HEK293 (cell line): Measurements from ENCODE around the gene GUCA1A.
A peak's percentile ranks its signal among the peaks of the same experiment; 100 is the strongest.

Source experiments
- HIC1 ChIP-seq: fragments of 450-650 bp; formaldehyde crosslinking; IDR thresholded peaks from 2 replicates; pipeline ENCODE4 v1.5.1; 2016; ENCODE audit warnings: missing biosample characterization, missing genetic modification characterization
- KLF1 ChIP-seq: fragments of 450-650 bp; formaldehyde crosslinking; IDR thresholded peaks from 2 replicates; pipeline ENCODE4 v1.5.1; 2016; ENCODE audit warnings: missing biosample characterization, missing genetic modification characterization
- PRDM10 ChIP-seq: fragments of 450-650 bp; formaldehyde crosslinking; IDR thresholded peaks from 2 replicates; pipeline ENCODE4 v1.5.1; 2016; ENCODE audit warnings: missing biosample characterization, missing genetic modification characterization
- PRDM2 ChIP-seq: fragments of 450-650 bp; formaldehyde crosslinking; IDR thresholded peaks from 2 replicates; pipeline ENCODE4 v1.5.1; 2016; ENCODE audit warnings: missing biosample characterization, missing genetic modification characterization, borderline replicate concordance
- WT1 ChIP-seq: fragments of 450-650 bp; formaldehyde crosslinking; IDR thresholded peaks from 2 replicates; pipeline ENCODE4 v1.5.1; 2016; ENCODE audit warnings: missing biosample characterization, missing genetic modification characterization
- ZBTB1 ChIP-seq: fragments of 450-650 bp; formaldehyde crosslinking; IDR thresholded peaks from 2 replicates; pipeline ENCODE4 v1.5.1; 2016; ENCODE audit warnings: missing biosample characterization, missing genetic modification characterization
- ZBTB6 ChIP-seq: fragments of 450-650 bp; formaldehyde crosslinking; IDR thresholded peaks from 2 replicates; pipeline ENCODE4 v1.5.1; 2017; ENCODE audit warnings: missing biosample characterization, missing genetic modification characterization
- ZFP41 ChIP-seq: fragments of 450-650 bp; formaldehyde crosslinking; IDR thresholded peaks from 2 replicates; pipeline ENCODE4 v1.5.1; 2016; ENCODE audit warnings: missing biosample characterization, missing genetic modification characterization, borderline replicate concordance
- ZNF10 ChIP-seq: fragments of 450-650 bp; formaldehyde crosslinking; IDR thresholded peaks from 2 replicates; pipeline ENCODE4 v1.5.1; 2017; ENCODE audit warnings: missing biosample characterization, missing genetic modification characterization
- ZNF146 ChIP-seq: fragments of 450-650 bp; formaldehyde crosslinking; IDR thresholded peaks from 2 replicates; pipeline ENCODE4 v1.5.1; 2016; ENCODE audit warnings: missing biosample characterization, missing genetic modification characterization
- ZNF23 ChIP-seq: fragments of 450-650 bp; formaldehyde crosslinking; IDR thresholded peaks from 2 replicates; pipeline ENCODE4 v1.5.1; 2016; ENCODE audit warnings: missing biosample characterization, missing genetic modification characterization, borderline replicate concordance
- ZNF274 ChIP-seq, 2 experiments: fragments of 200-500 bp in 1 of 2; fragments of 450-650 bp in 1 of 2; sonication (Bioruptor generic) in 1 of 2; formaldehyde crosslinking in 1 of 2; IDR thresholded peaks; 2 replicates each; pipeline versions ENCODE4 v1.5.1 to v1.6.1; 2014 to 2016; ENCODE audit warnings: borderline replicate concordance in 1 of 2, inconsistent platforms in 1 of 2, low read length in 1 of 2, missing biosample characterization in 1 of 2, missing genetic modification characterization in 1 of 2
- ZNF341 ChIP-seq: fragments of 450-650 bp; formaldehyde crosslinking; IDR thresholded peaks from 2 replicates; pipeline ENCODE4; 2016; ENCODE audit warnings: low read depth, missing biosample characterization, missing genetic modification characterization
- ZNF354C ChIP-seq: fragments of 450-650 bp; formaldehyde crosslinking; IDR thresholded peaks from 2 replicates; pipeline ENCODE4 v1.5.1; 2016; ENCODE audit warnings: missing biosample characterization, missing genetic modification characterization, low read depth, borderline replicate concordance
- ZNF404 ChIP-seq: fragments of 450-650 bp; formaldehyde crosslinking; IDR thresholded peaks from 2 replicates; pipeline ENCODE4 v1.5.1; 2017; ENCODE audit warnings: missing biosample characterization, missing genetic modification characterization
- ZNF624 ChIP-seq: fragments of 450-650 bp; formaldehyde crosslinking; IDR thresholded peaks from 2 replicates; pipeline ENCODE4 v1.5.1; 2017; ENCODE audit warnings: missing biosample characterization, missing genetic modification characterization
- ZNF629 ChIP-seq: fragments of 450-650 bp; formaldehyde crosslinking; IDR thresholded peaks from 2 replicates; pipeline ENCODE4 v1.5.1; 2017; ENCODE audit warnings: missing biosample characterization, missing genetic modification characterization
- ZNF654 ChIP-seq: fragments of 450-650 bp; formaldehyde crosslinking; IDR thresholded peaks from 2 replicates; pipeline ENCODE4 v1.5.1; 2016; ENCODE audit warnings: low read depth, missing biosample characterization, missing genetic modification characterization
- ZNF777 ChIP-seq: fragments of 450-650 bp; formaldehyde crosslinking; IDR thresholded peaks from 2 replicates; pipeline ENCODE4 v1.5.1; 2017; ENCODE audit warnings: missing biosample characterization, missing genetic modification characterization, borderline replicate concordance
- ZNF791 ChIP-seq: fragments of 450-650 bp; formaldehyde crosslinking; IDR thresholded peaks from 2 replicates; pipeline ENCODE4 v1.5.1; 2016; ENCODE audit warnings: missing biosample characterization, missing genetic modification characterization
- ZSCAN16 ChIP-seq: fragments of 450-650 bp; formaldehyde crosslinking; IDR thresholded peaks from 2 replicates; pipeline ENCODE4 v1.5.1; 2016; ENCODE audit warnings: missing biosample characterization, missing genetic modification characterization
- TF ChIP-seq, protein P1 (sequence below): fragments of 450-650 bp; formaldehyde crosslinking; optimal IDR thresholded peaks from 2 replicates; pipeline ENCODE3; 2016; ENCODE audit warnings: missing biosample characterization, mild to moderate bottlenecking, missing genetic modification characterization
- TF ChIP-seq, protein P2 (sequence below): fragments of 450-650 bp; IDR thresholded peaks from 2 replicates; pipeline ENCODE4 v1.5.1; 2018; ENCODE audit warnings: missing biosample characterization, missing genetic modification characterization

Gene GUCA1A

DNA sequence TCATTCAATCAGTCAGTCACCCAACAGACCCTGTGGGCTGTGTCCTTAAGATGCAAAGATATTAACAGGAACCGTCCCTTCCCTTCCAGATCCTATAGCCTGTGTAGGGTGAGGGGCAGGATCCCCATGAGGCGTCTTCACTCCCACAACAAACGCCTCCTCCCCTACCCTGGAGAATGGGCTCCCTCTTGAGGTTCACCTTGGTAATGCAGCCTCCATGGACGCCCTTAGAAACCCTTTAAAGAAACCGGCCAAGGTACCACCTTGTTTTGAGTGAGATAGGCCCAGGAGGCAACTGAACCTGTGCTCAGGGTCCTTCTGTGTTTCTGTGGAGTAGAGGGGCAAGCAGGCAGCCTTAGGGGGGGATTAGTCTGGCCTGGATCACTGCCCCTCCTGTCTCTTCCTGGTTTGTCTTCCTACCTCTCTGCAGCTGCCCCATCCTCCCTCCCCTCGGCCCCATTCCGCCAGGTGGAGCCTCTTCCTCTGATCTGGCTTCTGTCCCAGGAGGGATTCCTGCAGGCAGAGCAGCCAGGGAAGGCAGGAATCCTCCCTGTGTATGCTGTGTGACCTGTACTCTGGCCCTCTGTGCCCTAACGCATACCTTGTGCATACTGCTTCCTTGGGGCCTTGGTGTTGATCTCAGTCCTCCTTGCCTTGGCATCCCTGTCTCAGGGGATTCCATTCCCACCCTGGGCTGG is 6.6 kb upstream of the GUCA1A start (continued):
- TF ChIP-seq PRDM2 (tag by site-specific recombination) = no peak
- no peak for TF ChIP-seq ZNF624 (tag by site-specific recombination)
- TF ChIP-seq ZNF629 (tag by site-specific recombination) = no peak
- TF ChIP-seq ZNF354C = no peak
- TF ChIP-seq ZNF404 (tag by site-specific recombination) = no peak
- TF ChIP-seq ZNF10 (tag by site-specific recombination) = no peak
- no peak for TF ChIP-seq ZBTB6 (tag by site-specific recombination)
- no peak for TF ChIP-seq ZSCAN16 (tag by site-specific recombination)
- no peak for TF ChIP-seq ZNF274 (IDR thresholded peaks at IDR 0.05; ENCODE audit: low read length)
- no peak for TF ChIP-seq ZNF274 (tag by site-specific recombination; IDR thresholded peaks at IDR 0.05; ENCODE audit: borderline replicate concordance)
- TF ChIP-seq ZNF777 (tag by site-specific recombination) = no peak
- TF ChIP-seq ZNF341 = no peak
- TF ChIP-seq, protein P1, sequence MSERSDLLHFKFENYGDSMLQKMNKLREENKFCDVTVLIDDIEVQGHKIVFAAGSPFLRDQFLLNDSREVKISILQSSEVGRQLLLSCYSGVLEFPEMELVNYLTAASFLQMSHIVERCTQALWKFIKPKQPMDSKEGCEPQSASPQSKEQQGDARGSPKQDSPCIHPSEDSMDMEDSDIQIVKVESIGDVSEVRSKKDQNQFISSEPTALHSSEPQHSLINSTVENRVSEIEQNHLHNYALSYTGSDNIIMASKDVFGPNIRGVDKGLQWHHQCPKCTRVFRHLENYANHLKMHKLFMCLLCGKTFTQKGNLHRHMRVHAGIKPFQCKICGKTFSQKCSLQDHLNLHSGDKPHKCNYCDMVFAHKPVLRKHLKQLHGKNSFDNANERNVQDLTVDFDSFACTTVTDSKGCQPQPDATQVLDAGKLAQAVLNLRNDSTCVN = no peak
- TF ChIP-seq PRDM10 = no peak
- TF ChIP-seq ZNF23 (tag by site-specific recombination) = no peak
- TF ChIP-seq WT1 = peak; percentile 26; the same call in 1 of the 2 replicates
- no peak for TF ChIP-seq ZNF146 (tag by site-specific recombination)
- TF ChIP-seq KLF1 (tag by site-specific recombination) = no peak
- TF ChIP-seq ZBTB1 (tag by site-specific recombination) = no peak
- TF ChIP-seq, protein P2, sequence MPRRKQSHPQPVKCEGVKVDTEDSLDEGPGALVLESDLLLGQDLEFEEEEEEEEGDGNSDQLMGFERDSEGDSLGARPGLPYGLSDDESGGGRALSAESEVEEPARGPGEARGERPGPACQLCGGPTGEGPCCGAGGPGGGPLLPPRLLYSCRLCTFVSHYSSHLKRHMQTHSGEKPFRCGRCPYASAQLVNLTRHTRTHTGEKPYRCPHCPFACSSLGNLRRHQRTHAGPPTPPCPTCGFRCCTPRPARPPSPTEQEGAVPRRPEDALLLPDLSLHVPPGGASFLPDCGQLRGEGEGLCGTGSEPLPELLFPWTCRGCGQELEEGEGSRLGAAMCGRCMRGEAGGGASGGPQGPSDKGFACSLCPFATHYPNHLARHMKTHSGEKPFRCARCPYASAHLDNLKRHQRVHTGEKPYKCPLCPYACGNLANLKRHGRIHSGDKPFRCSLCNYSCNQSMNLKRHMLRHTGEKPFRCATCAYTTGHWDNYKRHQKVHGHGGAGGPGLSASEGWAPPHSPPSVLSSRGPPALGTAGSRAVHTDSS = no peak
- TF ChIP-seq HIC1 (tag by site-specific recombination) = no peak
- peak; percentile 87 for TF ChIP-seq ZNF654 (tag by site-specific recombination)
- no peak for TF ChIP-seq ZFP41 (tag by site-specific recombination)
- no peak for TF ChIP-seq ZNF791 (tag by site-specific recombination)
